GM21529 (cell line): ENCODE measurements around the gene CEP290.
"Not testable (repeated sequence)": the region's sequence is repeated elsewhere in the genome, so short reads cannot be mapped to it uniquely, and the experiment has no call there.

Experiments used
- ATAC-seq: cut with Tn5 transposase; IDR thresholded peaks from one replicate; pipeline ENCODE4 v1.9.1; 2021; ENCODE audit not compliant: unreplicated experiment

The CEP290 gene

DNA sequence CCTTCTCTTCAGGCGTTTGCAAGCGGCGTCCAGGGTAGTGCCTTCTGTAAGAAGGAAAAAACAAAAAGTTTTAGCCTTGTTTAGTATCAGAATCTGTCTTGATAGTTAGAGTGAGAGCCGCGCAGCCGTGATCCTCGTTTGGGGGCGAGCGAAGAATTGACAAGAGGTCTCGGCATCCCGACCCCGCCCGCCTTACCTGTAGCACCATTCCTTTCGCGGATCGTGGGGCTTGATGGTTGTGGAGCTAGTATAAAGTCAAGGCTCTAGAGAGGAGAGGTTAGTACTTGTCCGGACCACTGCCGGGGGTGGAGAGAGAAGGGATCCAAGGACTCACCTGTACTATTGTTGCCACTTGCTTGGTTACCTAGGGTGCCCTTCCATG lies 713 bp upstream of the CEP290 start:
- peak; percentile 4 for ATAC-seq

DNA sequence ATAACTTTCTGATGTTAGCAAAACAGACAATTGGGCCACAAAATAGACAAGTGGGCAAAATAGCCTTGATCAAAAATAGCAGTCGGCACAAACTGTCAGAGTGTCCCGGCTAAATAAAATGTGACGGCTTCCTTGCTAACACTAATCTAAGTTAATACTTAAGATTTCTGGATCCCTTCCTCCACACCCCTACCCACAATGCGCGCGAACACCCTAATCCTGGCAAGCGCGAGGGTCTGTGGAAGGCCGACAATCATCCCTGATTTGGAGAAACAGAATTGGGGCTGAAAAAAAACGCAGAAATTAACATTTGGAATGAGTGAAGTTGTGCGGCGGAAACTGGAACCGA lies 489 bp downstream of the CEP290 start:
- ATAC-seq: no peak

DNA sequence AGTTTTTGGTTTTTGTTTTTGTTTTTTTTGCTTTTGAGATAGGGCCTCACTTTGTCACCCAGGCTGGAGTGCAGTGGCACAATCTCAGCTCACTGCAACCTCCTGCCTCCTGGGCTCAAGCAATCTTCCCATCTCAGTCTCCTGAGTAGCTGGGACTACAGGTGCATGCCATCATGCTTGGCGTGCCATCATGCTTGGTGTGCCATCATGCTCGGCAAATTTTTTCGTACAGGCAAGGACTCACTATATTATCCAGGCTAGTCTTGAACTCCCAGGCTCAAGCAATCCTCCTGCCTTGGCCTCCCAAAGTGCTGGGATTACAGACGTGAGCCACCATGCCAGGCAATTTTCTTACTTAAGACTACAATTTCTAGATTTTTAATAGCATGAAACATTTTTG lies 2.2 kb downstream of the CEP290 start:
- ATAC-seq: not testable (repeated sequence)

DNA sequence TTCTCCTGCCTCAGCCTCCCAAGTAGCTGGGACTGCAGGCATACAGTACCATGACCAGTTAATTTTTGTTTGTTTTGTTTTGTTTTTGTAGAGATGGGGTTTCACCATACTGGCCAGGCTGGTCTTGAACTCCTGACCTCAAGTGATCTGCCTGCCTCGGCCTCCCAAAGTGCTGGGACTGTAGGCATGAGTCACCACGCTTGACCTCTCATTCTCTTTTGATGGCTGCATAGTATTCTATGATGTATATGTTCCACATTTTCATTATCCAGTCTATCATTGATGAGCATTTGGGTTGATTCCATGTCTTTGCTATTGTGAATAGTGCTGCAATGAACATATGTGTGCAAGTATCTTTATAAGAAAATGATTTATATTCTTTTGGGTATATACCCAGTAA lies 8.7 kb downstream of the CEP290 start:
- not testable (repeated sequence) for ATAC-seq

DNA sequence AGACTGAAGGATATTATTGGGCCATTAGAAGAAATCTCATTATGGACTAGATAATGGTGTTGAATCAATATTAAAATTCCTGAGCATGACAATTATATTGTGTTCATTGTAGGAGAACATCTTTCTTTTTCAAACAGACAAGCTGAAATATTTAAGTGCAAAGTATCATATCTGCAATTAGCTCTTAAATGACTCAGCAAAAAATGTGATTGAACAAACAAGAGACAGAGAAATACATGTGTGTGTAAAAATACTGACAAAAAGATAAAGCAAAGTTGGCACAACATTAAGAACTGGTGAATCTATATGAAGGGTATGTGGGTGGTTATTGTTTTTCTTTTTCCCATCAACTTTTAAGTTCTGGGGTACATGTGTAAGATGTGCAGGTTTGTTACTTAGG lies 9.5 kb downstream of the CEP290 start:
- ATAC-seq: no peak

DNA sequence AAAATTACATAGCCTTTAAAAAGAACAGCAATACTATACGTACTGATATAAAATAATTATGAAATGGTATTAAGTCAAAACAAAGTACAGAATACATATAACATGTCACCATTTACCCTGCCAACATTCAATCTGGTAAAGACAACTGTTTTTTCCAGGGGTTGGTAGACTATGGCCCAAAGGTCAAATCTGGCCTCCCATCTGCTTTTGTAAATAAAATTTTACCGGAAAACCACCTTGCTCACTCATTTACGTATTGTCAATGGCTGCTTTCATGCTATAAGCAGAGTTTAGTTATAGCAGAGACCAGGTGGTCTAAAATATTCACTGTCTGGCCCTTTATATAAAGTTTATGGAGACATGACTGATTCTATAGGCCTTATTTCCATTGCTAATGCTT lies 14.0 kb downstream of the CEP290 start:
- ATAC-seq: no peak

DNA sequence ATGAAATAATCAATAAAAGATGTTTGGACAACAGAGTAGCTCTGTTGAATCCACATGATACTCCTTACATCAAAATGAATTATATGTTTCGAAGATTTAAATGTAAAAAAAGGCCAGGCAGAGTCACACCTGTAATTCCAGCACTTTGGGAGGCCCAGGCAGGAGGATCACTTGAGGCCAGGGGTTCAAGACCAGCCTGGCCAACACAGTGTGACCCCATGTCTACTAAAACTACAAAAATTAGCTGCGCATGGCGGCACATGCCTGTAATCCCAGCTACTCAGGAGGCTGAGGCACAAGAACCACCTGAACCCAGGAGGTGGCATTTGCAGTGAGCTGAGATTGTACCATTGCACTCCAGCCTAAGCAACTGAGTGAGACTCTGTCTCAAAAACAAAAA lies 14.8 kb downstream of the CEP290 start:
- ATAC-seq: no peak

DNA sequence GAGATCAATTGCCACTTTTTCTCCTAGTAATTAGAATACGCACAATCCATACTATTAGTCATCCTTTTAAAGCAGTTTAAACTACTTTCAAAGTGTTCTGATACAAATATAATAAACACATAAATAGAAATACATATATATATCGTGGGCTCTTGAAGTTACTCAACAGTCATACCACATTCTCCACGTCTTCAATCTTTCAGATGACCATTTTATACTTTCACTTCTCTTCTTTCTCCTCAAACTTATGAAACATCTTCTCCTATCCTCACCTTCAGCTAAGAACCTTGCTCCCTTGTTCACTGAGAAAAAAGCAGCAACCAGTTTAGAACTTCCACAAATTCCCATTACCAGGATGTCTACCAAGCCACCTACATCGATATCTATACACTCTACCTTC lies 19.2 kb downstream of the CEP290 start:
- no peak for ATAC-seq

DNA sequence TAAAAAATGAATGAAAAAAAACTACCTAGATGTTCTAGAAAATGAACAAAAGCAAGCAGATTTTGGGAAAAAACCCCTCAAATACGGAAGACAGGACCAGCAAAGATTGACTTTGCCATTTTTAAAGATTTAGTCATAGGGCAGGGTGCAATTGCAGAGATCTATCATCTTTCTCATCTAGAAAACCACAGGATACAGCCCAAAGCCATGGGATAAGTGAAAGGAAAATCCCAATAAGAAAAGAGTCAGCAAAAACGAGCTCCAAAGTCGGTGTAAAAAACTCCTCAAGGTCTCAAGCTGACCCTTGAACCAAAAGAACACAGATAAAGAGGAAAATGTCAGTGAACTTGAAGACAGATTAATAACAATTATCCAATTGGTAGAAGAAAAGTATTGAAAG lies 28.0 kb downstream of the CEP290 start:
- ATAC-seq: no peak

DNA sequence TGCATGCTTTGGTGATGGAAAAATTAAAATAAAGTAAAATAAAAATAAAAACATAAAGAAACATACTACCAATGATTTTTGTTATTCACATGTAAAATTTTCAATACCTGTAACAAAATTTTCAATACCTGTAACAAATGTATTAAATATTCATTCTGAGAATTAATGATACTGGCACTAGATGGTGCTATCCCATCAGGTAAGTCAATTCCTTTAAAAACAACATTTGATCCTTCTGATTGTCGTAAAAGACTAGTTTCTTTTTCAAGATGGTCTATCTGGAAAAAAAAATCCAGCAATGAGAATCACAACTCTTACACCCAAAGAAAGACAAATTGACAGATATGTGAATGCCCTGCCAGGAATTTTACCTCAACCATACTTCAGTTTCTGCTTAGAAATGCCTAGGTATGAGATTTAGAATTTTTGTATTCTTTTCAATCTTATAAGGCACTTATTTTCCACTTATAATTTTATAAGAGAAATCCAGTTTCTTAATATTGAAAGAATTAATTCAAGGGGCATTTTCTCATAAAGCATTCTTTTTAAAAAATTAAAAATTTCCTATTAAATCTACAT lies 30.7 kb downstream of the CEP290 start:
- ATAC-seq: no peak

DNA sequence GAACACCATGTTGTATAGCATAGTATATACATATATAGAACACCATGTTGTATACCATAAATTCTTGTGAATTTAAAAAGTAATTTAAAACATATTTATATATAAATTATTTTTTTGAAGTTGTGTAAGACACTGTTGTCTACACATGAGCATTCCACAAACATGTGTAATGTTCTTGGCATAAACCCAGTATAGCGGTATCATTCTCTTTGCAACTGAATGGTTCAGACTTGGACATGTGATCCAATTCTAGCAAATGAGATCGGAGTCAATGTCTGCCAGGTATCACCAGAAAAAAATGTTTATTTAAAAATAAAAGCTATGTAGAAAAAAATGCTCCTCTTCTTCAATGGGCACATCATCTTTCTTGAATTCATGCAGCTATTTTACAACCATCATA lies 33.9 kb downstream of the CEP290 start:
- no peak for ATAC-seq

DNA sequence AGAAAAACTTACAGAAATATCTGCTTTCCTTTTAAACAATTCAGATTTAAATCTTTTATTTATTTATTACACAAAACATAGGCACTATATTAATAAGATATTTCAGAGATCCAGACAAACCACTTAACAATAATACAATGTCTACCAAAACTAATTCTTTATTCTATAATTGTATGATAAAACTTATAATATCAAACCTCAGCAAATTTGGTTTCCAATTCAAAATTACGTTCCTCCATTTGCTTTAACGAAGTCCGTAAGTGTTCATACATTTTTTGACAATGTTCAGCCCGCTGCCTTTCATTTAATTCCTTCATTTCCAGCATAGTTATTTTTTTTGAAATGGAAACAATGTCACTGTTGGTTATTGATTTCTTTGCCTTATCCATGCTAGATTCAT lies 48.3 kb downstream of the CEP290 start:
- ATAC-seq: no peak

DNA sequence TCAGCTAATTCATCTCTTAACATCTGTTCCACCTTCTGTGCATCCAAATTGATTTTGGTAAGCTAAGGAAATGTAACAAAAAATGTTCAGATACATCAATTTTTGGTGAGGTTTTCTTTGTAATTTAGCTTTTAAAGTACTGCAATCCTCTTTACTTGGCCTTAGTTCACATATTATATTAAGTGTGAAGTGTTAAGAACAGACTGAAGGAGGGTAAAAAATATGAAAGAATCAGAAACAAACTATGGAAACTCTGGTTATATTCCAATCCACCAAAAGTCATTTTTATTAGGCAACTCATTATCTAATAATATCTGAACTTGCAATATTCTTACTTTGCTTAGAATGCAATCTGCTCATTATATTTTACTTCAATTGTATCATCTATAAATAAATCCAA lies 49.1 kb downstream of the CEP290 start:
- no peak for ATAC-seq

DNA sequence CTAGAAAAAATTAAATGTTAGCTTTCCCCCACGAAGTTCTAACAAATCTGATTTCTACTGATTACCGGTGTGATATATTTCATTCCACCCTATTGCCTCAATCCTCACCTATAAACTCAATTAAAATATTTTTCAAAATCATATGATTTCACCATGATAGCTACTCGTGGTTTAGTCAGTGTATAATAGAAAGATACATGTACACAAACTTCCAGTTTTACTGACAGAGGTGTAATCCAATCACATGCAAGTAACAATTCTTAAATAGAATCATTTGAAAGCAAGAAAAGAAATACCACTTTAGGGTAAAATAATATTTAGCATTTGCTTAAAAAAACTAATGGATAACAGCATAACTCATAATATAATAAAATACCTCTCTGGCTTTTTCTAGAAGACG lies 57.7 kb downstream of the CEP290 start:
- ATAC-seq: no peak

DNA sequence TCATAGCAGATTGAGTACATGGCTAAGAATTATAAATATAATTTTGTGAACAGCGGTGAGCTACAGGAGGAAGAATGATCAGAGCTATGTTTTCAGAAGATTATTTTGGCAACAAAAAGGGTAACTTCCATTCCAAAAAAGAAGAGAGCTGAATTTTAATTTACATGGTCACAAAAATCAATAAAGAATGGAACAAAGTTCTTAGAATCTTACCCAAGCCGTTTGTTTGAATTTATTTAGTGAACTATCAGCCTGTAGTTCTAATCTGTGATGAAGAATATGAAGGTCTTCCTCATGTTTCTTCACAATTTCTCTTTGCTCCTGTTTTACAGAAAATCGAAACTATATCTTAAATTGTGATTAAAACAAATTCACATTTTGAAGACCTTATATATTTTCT lies 58.3 kb downstream of the CEP290 start:
- ATAC-seq: no peak

DNA sequence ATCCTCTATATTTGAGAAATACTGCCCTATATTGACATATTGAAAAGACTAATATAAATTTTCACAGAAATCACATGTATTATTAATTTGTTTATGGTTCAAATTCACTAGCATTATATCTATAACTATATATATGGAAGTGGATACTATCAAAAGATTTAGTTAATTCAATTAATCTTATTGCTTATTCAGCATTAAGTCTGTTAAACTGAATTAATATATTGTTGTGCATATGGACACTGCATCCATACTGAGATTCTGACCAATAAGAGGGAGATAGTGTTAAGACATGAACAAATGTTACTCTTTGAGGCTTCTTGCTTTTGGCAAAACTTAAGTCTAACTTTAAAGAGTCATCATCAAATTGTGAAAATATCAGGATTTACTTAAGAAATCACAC lies 60.6 kb downstream of the CEP290 start:
- ATAC-seq: no peak

DNA sequence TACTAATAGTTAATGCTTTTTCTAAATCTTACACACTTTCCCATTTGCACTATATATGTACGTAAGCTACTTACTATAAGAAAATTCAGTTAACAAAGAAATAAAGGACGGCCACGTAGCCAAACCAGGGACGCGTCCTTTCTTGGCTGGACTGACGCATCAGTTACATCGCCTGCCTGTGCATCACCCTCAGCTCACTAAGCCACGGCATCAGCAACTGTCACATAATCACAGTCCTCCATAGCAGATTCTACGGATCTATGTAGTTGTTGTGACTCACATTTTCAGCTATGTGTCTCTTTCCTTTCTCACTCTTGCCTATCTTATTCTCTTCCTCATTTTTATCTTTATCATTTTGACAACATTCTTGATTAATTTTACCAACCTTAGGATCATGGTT lies 74.6 kb downstream of the CEP290 start:
- no peak for ATAC-seq

DNA sequence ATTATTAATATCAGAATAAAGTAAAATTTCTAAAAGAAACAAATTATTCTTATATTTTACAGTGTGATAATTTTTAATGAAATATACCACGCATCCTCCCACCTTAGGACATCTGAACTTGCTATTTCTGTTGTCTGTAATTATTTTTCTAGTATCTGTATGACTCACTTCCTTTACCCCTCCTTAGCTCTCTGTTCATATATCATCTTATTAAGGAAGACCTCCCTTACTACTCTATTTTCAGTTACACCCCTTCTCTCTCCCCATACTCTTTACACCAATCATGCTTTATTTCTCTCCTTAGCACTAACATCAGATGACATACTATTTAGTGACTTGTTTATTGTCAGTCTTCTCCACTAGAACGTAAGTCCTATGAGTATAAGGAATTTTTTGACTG lies 78.5 kb downstream of the CEP290 start:
- peak; percentile 88 for ATAC-seq

DNA sequence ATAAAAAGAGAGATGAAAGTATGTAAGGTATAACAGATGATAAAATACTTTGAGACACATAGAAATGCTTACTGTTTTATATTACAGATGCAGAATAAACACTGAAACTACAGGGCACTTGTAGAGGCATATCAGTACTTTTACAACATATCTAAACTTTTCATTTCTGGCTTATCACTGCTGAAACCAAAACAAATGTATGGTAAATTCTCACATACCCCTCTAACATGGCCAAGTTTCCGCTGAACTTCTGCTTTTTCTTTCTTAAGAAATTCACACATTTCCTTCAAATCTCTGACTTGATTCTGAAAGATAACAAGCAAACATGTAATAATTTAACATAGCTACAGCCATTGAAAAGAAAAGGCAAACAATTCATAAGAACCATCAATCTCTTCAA lies 79.4 kb downstream of the CEP290 start:
- ATAC-seq: peak; percentile 79

DNA sequence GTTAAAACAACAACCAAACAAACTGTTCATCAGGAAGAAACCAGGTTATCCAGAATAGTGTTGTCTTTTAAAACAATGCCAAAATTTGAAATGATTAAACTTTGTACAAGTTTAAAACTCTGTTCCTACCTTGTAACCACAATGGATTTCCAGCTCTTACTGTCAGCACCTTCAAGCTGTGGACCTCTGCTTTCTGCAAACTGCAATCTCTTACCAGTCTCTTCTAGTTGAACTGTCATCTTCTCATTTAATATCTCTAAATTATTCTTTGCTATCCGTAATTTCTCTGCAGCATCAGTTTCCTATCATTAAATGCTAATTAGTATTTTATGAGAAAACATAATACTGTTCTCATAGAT lies 83.2 kb downstream of the CEP290 start:
- no peak for ATAC-seq

DNA sequence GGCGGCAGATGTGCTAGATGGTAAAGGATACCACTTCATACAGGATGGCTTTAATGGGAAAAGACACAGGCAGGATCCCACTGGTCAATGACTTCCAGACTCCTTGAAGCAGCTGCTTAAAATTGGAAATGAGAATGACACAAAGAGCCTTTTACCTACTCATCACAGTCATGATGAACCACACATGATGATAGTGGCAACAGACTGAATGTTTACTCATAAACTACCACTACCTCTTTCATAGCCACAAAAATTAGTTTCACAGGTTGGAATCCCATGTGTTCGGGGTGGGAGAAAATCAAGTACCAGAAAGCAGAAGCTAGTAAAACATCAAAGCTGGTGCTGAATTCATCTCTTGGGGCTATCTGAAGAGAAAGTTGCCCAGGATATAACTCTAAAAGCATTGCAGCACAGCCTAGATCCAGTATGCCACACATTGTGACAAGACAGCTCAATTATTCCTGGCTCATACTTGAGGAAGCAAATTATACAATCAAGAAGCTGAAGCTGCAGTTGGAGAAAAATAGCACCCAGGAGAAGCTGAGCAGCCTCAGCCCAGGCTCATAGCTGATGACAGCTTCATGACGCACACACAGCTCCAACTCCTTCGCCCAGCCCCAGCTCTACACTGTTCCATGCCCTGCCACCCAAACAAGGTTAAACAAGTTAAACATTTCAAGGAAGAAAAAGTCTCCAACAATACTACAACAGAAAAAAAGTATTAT lies 83.7 kb downstream of the CEP290 start:
- no peak for ATAC-seq

DNA sequence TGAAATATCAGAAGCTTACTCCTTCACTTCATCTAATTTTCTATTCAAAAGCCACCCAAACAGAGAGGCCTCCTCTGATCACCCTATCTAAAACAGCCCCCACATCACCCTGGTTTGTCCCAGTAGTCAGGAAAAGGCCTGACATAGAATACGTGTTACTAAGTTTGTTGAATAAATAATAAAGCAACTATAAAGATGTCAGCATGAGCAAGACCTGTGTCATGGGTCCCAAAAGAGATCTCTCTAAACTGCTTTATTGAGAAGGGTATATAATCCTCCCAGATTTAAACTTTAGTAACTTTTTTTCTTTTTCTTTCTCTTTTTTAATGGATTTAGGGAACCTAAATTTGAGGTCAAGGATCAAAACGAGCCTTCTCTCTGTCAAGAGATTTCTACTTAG lies 85.3 kb downstream of the CEP290 start:
- no peak for ATAC-seq

DNA sequence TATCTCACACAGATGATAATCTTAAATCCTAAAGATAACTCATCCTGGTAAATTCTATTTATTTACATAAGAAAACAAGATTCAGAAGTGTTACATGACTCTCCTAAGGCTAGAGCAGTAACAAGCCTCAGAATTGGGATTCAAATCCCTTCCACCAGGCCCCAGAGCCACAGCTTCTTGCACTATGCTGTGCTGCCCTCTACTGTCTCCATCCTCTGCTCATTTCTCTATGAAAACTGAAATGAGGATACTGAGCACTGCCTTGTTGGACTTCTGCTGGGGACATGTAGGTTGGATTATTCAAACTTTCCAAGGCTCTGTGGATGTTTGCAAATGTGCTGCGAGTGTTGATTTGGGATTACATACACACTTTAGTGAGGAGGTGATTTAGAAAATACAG lies 89.2 kb downstream of the CEP290 start:
- ATAC-seq: no peak
